K562 (cell line): ENCODE data around the gene GABPB2. TPM values are rescaled to one million over a fixed set of nuclear protein-coding genes. Genes with fewer than 3 reads are reported as not detected.

Experiments
- DMBX1 ChIP-seq: fragments of 250-450 bp; sonication (Bioruptor Pico); IDR thresholded peaks from 2 replicates; pipeline ENCODE4 v1.8.0; 2022; ENCODE audit warnings: inconsistent platforms, mild to moderate bottlenecking, moderate library complexity, borderline replicate concordance
- FOXP1 ChIP-seq: sonication (generic); formaldehyde crosslinking; IDR thresholded peaks from 2 replicates; pipeline ENCODE4 v1.8.0; 2022; ENCODE audit warnings: mild to moderate bottlenecking, missing genetic modification reagents
- GTF2E2 ChIP-seq: fragments of 200-800 bp; sonication (Bioruptor generic); IDR thresholded peaks from 2 replicates; pipeline ENCODE4 v1.6.1; 2016; ENCODE audit warnings: missing genetic modification characterization, missing compliant biosample characterization
- HDAC1 ChIP-seq, 2 experiments: fragments of 450-650 bp; IDR thresholded peaks; 2 replicates each; pipeline ENCODE4 v1.6.1; 2016 to 2017; ENCODE audit warnings: inconsistent platforms in 1 of 2, mild to moderate bottlenecking in 1 of 2, moderate library complexity in 1 of 2
- HDAC3 ChIP-seq: fragments of 450-650 bp; IDR thresholded peaks from 2 replicates; pipeline ENCODE4 v1.6.1; 2018; ENCODE audit warnings: borderline replicate concordance, mild to moderate bottlenecking, moderate library complexity; ENCODE audit not compliant: partially characterized antibody
- NBN ChIP-seq: fragments of 450-650 bp; IDR thresholded peaks from 2 replicates; pipeline ENCODE4 v1.6.1; 2016; ENCODE audit warnings: low read depth, mild to moderate bottlenecking
- POLR2A ChIP-seq: fragments of 450-650 bp; conservative IDR thresholded peaks from 2 replicates; pipeline ENCODE4 v1.6.1; 2016
- RBM15 ChIP-seq: fragments of 200-400 bp; formaldehyde crosslinking; IDR thresholded peaks from 2 replicates; pipeline ENCODE4 v1.6.1; 2018; ENCODE audit warnings: mild to moderate bottlenecking, low read length, moderate library complexity; ENCODE audit not compliant: insufficient read depth
- SNRNP70 ChIP-seq: fragments of 200-400 bp; formaldehyde crosslinking; optimal IDR thresholded peaks from 2 replicates; pipeline ENCODE3; 2017; ENCODE audit warnings: low read depth, low read length
- TCF3 ChIP-seq: sonication (generic); formaldehyde crosslinking; IDR thresholded peaks from 2 replicates; pipeline ENCODE4 v1.4.0; 2020; ENCODE audit warnings: mild to moderate bottlenecking, missing genetic modification reagents
- THAP12 ChIP-seq: fragments of 250-450 bp; sonication (Bioruptor Pico); IDR thresholded peaks from 2 replicates; pipeline ENCODE4 v1.9.0; 2021; ENCODE audit warnings: mild to moderate bottlenecking, inconsistent platforms
- THRAP3 ChIP-seq: fragments of 450-650 bp; IDR thresholded peaks from 2 replicates; pipeline ENCODE4 v1.6.1; 2016; ENCODE audit warnings: mild to moderate bottlenecking, inconsistent platforms, borderline replicate concordance
- TRIM24 ChIP-seq, 2 experiments: fragments of 450-650 bp; IDR thresholded peaks; 2 replicates each; pipeline ENCODE4 v1.6.1; 2016
- TSC22D4 ChIP-seq: fragments of 450-650 bp; IDR thresholded peaks from 2 replicates; pipeline ENCODE4 v1.6.1; 2016; ENCODE audit warnings: missing genetic modification characterization, missing biosample characterization, control low read depth
- USF2 ChIP-seq: sonication (generic); formaldehyde crosslinking; IDR thresholded peaks from 2 replicates; pipeline ENCODE4 v1.5.0; 2020; ENCODE audit warnings: missing genetic modification reagents
- XRCC3 ChIP-seq: fragments of 450-650 bp; IDR thresholded peaks from 2 replicates; pipeline ENCODE4 v1.6.1; 2017; ENCODE audit warnings: mild to moderate bottlenecking, moderate library complexity
- XRCC4 ChIP-seq: IDR thresholded peaks from one replicate; pipeline ENCODE4 v1.6.1; 2011; ENCODE audit not compliant: insufficient read depth, insufficient read length; ENCODE audit errors: extremely low read depth
- ZNF23 ChIP-seq: fragments of 250-450 bp; sonication (Bioruptor Pico); IDR thresholded peaks from 2 replicates; pipeline ENCODE4 v1.4.0; 2020; ENCODE audit warnings: mild to moderate bottlenecking
- ZNF274 ChIP-seq: IDR thresholded peaks from 2 replicates; pipeline ENCODE4 v1.6.1; 2011; ENCODE audit warnings: low read depth, mild to moderate bottlenecking, low read length, moderate library complexity, borderline replicate concordance
- ZNF75A ChIP-seq: fragments of 450-650 bp; formaldehyde crosslinking; IDR thresholded peaks from 2 replicates; pipeline ENCODE4 v1.4.0; 2020; ENCODE audit warnings: mild to moderate bottlenecking
- polyA plus RNA-seq, 8 experiments: library from polyadenylated mRNA; depleted of rRNA in 4 of 8; stranded (reverse) in 5 of 8; unstranded in 3 of 8; fragments of >200 nt; fragmentation: Nextera tagmentation in 2 of 8; fragmentation: Illumina TruSeq in 1 of 8; extraction: Ambion mirVana in 2 of 8; extraction: Trizol in 1 of 8; gene quantifications; 2 replicates each; pipeline versions ENCODE4 v1.2.1 to v1.2.3, GENCODE V29; 2011 to 2014; ENCODE audit warnings: inconsistent platforms in 1 of 8, missing spikeins in 1 of 8
- total RNA-seq, 7 experiments: library from RNA; depleted of rRNA in 6 of 7; stranded (reverse); fragments of >200 nt in 6 of 7; fragmentation: Illumina TruSeq in 2 of 7; extraction: Trizol in 2 of 7; gene quantifications; 2 replicates each; pipeline versions ENCODE4 v1.2.1 to v1.2.3, GENCODE V29; 2011 to 2021; ENCODE audit warnings: low replicate concordance in 1 of 7
- TF ChIP-seq, protein P1 (sequence below), 2 experiments: IDR thresholded peaks in 1 of 2; conservative IDR thresholded peaks in 1 of 2; 2 replicates each; pipeline ENCODE4 v1.6.1; 2016; ENCODE audit warnings: low read depth in 2 of 2, mild to moderate bottlenecking in 1 of 2, missing compliant biosample characterization in 1 of 2, missing genetic modification characterization in 1 of 2, moderate library complexity in 1 of 2
- TF ChIP-seq, protein P2 (sequence below): sonication (generic); formaldehyde crosslinking; IDR thresholded peaks from 2 replicates; pipeline ENCODE4 v1.8.1; 2023; ENCODE audit warnings: mild to moderate bottlenecking, missing genetic modification reagents

The GABPB2 gene
- total and polyA plus RNA-seq, 9 of the 15 experiments (the other 6 are each of a cell fraction or from before 2014, with no cell fraction given) = 2.2 to 13.3 (median 6.1) TPM

- TF ChIP-seq, protein P1, sequence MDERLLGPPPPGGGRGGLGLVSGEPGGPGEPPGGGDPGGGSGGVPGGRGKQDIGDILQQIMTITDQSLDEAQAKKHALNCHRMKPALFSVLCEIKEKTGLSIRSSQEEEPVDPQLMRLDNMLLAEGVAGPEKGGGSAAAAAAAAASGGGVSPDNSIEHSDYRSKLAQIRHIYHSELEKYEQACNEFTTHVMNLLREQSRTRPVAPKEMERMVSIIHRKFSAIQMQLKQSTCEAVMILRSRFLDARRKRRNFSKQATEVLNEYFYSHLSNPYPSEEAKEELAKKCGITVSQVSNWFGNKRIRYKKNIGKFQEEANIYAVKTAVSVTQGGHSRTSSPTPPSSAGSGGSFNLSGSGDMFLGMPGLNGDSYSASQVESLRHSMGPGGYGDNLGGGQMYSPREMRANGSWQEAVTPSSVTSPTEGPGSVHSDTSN (CRISPR knock-in tag; IDR thresholded peaks at IDR 0.05; ENCODE audit: low read depth) = no peak
- TF ChIP-seq, protein P1 (tag; conservative IDR thresholded peaks at IDR 0.05; ENCODE audit: low read depth) = peak; percentile 64
- TF ChIP-seq THRAP3 = no peak
- TF ChIP-seq HDAC3 = peak; percentile 46
- TF ChIP-seq DMBX1 (CRISPR knock-in tag) = peak; percentile 77
- no peak for TF ChIP-seq RBM15
- peak; percentile 89 for TF ChIP-seq TCF3 (CRISPR knock-in tag)
- TF ChIP-seq SNRNP70 = no peak
- peak in 1 of 2 experiments; percentile 88; a peak in 2 of 4 replicates for TF ChIP-seq HDAC1 (IDR thresholded peaks at IDR 0.05)
- TF ChIP-seq USF2 = no peak
- no peak for TF ChIP-seq TSC22D4
- TF ChIP-seq TRIM24 (IDR thresholded peaks at IDR 0.05) = peak in 1 of 2 experiments; percentile 37; a peak in 1 of 4 replicates
- no peak for TF ChIP-seq ZNF274
- peak; percentile 76; the same call in 1 of the 2 replicates for TF ChIP-seq NBN
- no peak for TF ChIP-seq XRCC4
- TF ChIP-seq, protein P2, sequence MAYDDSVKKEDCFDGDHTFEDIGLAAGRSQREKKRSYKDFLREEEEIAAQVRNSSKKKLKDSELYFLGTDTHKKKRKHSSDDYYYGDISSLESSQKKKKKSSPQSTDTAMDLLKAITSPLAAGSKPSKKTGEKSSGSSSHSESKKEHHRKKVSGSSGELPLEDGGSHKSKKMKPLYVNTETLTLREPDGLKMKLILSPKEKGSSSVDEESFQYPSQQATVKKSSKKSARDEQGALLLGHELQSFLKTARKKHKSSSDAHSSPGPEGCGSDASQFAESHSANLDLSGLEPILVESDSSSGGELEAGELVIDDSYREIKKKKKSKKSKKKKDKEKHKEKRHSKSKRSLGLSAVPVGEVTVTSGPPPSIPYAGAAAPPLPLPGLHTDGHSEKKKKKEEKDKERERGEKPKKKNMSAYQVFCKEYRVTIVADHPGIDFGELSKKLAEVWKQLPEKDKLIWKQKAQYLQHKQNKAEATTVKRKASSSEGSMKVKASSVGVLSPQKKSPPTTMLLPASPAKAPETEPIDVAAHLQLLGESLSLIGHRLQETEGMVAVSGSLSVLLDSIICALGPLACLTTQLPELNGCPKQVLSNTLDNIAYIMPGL (CRISPR knock-in tag) = no peak
- TF ChIP-seq FOXP1 = no peak
- no peak for TF ChIP-seq THAP12 (CRISPR knock-in tag)
- TF ChIP-seq XRCC3 = no peak
- TF ChIP-seq GTF2E2 (tag) = no peak
- TF ChIP-seq ZNF75A (CRISPR knock-in tag) = no peak
- no peak for TF ChIP-seq ZNF23
- peak; percentile 67 for TF ChIP-seq POLR2A
Measured at GRCh38 chr1:151054971-151055547, 15.5 kb upstream of the GABPB2 start (continued).
